Uterus (tissue), 2 donors: Measurements from ENCODE around the gene UBXN1.

ENCODE experiments used
- POLR2A ChIP-seq, 2 donors: fragments of 450-650 bp; IDR thresholded peaks; one replicate each; pipeline ENCODE4 v1.6.1; 2016; ENCODE audit warnings: antibody characterized with exemption in 2 of 2, mild to moderate bottlenecking in 1 of 2, moderate library complexity in 1 of 2
- TF ChIP-seq, protein P1 (sequence below), 4 experiments: fragments of 200-600 bp in 2 of 4; fragments of 450-650 bp in 2 of 4; sonication (generic) in 2 of 4; IDR thresholded peaks; one replicate each; pipeline ENCODE4 v1.5.1; 2016 to 2019; ENCODE audit warnings: antibody characterized with exemption in 4 of 4, mild to moderate bottlenecking in 2 of 4, moderate library complexity in 1 of 4

GRCh38 chr11:62726156-62726914 lies 47.5 kb upstream of the UBXN1 start:
- no peak for TF ChIP-seq POLR2A (IDR thresholded peaks at IDR 0.05)
- TF ChIP-seq, protein P1, sequence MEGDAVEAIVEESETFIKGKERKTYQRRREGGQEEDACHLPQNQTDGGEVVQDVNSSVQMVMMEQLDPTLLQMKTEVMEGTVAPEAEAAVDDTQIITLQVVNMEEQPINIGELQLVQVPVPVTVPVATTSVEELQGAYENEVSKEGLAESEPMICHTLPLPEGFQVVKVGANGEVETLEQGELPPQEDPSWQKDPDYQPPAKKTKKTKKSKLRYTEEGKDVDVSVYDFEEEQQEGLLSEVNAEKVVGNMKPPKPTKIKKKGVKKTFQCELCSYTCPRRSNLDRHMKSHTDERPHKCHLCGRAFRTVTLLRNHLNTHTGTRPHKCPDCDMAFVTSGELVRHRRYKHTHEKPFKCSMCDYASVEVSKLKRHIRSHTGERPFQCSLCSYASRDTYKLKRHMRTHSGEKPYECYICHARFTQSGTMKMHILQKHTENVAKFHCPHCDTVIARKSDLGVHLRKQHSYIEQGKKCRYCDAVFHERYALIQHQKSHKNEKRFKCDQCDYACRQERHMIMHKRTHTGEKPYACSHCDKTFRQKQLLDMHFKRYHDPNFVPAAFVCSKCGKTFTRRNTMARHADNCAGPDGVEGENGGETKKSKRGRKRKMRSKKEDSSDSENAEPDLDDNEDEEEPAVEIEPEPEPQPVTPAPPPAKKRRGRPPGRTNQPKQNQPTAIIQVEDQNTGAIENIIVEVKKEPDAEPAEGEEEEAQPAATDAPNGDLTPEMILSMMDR (IDR thresholded peaks at IDR 0.05), result no peak
